SK-N-SH treated with all-trans-retinoic acid at 6 μM for 48 hours (cell line): ENCODE results near the gene CHSY3.

Experiments
- ARNTL ChIP-seq: fragments of 450-650 bp; formaldehyde crosslinking; IDR thresholded peaks from 2 replicates; pipeline ENCODE4 v1.5.0; 2020; ENCODE audit warnings: low read depth, mild to moderate bottlenecking, moderate library complexity, borderline replicate concordance
- CREB5 ChIP-seq: fragments of 250-450 bp; sonication (Bioruptor Pico); IDR thresholded peaks from 2 replicates; pipeline ENCODE4 v1.5.1; 2020; ENCODE audit warnings: low read depth, mild to moderate bottlenecking, moderate library complexity
- ESRRG ChIP-seq: fragments of 250-450 bp; sonication (Bioruptor Pico); IDR thresholded peaks from 2 replicates; pipeline ENCODE4 v1.6.1; 2021; ENCODE audit warnings: mild to moderate bottlenecking
- OSR1 ChIP-seq: fragments of 250-450 bp; sonication (Bioruptor Pico); IDR thresholded peaks from 2 replicates; pipeline ENCODE4 v1.8.0; 2022; ENCODE audit warnings: moderate library complexity, mild to moderate bottlenecking, inconsistent platforms
- PATZ1 ChIP-seq: fragments of 250-450 bp; sonication (Bioruptor Pico); IDR thresholded peaks from 2 replicates; pipeline ENCODE4 v1.8.0; 2020; ENCODE audit warnings: mild to moderate bottlenecking, moderate library complexity, borderline replicate concordance
- PPARA ChIP-seq: fragments of 250-450 bp; sonication (Bioruptor Pico); IDR thresholded peaks from 2 replicates; pipeline ENCODE4 v1.5.0; 2020; ENCODE audit warnings: mild to moderate bottlenecking, borderline replicate concordance
- RARB ChIP-seq: fragments of 250-450 bp; sonication (Bioruptor Pico); IDR thresholded peaks from 2 replicates; pipeline ENCODE4 v1.8.0; 2021; ENCODE audit warnings: mild to moderate bottlenecking, moderate library complexity
- TOX ChIP-seq: fragments of 250-450 bp; sonication (Bioruptor Pico); IDR thresholded peaks from 2 replicates; pipeline ENCODE4 v1.8.0; 2021; ENCODE audit warnings: mild to moderate bottlenecking, moderate library complexity, borderline replicate concordance
- TSHZ2 ChIP-seq: fragments of 250-450 bp; sonication (Bioruptor Pico); IDR thresholded peaks from 2 replicates; pipeline ENCODE4 v1.5.0; 2020; ENCODE audit warnings: mild to moderate bottlenecking, moderate library complexity
- ZC3H10 ChIP-seq: fragments of 250-450 bp; sonication (Bioruptor Pico); IDR thresholded peaks from 2 replicates; pipeline ENCODE4 v1.5.1; 2021; ENCODE audit warnings: mild to moderate bottlenecking, moderate library complexity
- ZFP3 ChIP-seq: fragments of 250-450 bp; sonication (Bioruptor Pico); IDR thresholded peaks from 2 replicates; pipeline ENCODE4 v1.5.0; 2020; ENCODE audit warnings: mild to moderate bottlenecking, moderate library complexity
- ZFP30 ChIP-seq: fragments of 450-650 bp; formaldehyde crosslinking; IDR thresholded peaks from 2 replicates; pipeline ENCODE4 v1.5.0; 2022; ENCODE audit warnings: mild to moderate bottlenecking, moderate library complexity
- ZNF565 ChIP-seq: fragments of 450-650 bp; formaldehyde crosslinking; conservative IDR thresholded peaks from 2 replicates; pipeline ENCODE4 v1.5.0; 2020; ENCODE audit warnings: low read depth, mild to moderate bottlenecking, moderate library complexity
- ZNF8 ChIP-seq: fragments of 450-650 bp; formaldehyde crosslinking; IDR thresholded peaks from 2 replicates; pipeline ENCODE4 v1.5.0; 2020; ENCODE audit warnings: mild to moderate bottlenecking, moderate library complexity

- TF ChIP-seq PATZ1 (no peak), TOX (CRISPR knock-in tag) (no peak), ARNTL (CRISPR knock-in tag) (no peak), CREB5 (no peak), ZFP3 (CRISPR knock-in tag) (no peak), TSHZ2 (CRISPR knock-in tag) (no peak), RARB (CRISPR knock-in tag) (no peak), ZNF8 (no peak), ZFP30 (CRISPR knock-in tag) (no peak), PPARA (CRISPR knock-in tag) (no peak), ZC3H10 (no peak), ESRRG (CRISPR knock-in tag) (no peak), ZNF565 (CRISPR knock-in tag) (no peak), OSR1 (CRISPR knock-in tag) (no peak)
These were observed 133.6 kb downstream of the CHSY3 start for GRCh38 chr5:130037905-130038304.
